SU-DHL-6 (cell line): ENCODE results near the gene MYMK.

Experiments
- CTCF ChIP-seq: fragments of 200-600 bp; sonication (generic); IDR thresholded peaks from one replicate; pipeline ENCODE4 v1.5.1; 2017; ENCODE audit warnings: antibody characterized with exemption, mild to moderate bottlenecking, low read length, moderate library complexity; ENCODE audit not compliant: insufficient read depth, poor library complexity, severe bottlenecking
- EZH2phosphoT487 ChIP-seq: fragments of 200-600 bp; sonication (generic), shearing (Covaris generic); conservative IDR thresholded peaks from 2 replicates; pipeline ENCODE4 v1.6.1; 2018; ENCODE audit warnings: mild to moderate bottlenecking, antibody characterized with exemption, low read length, moderate library complexity, mixed read lengths

- no peak for TF ChIP-seq CTCF
- no peak for TF ChIP-seq EZH2phosphoT487
Measured at GRCh38 chr9:133536536-133536935, 11.8 kb upstream of the MYMK start.
